Activated CD8-positive, alpha-beta T cell treated with anti-CD3 and anti-CD28 coated beads for 36 hours (primary cell): ENCODE results near the gene NOC4L. TPM values are rescaled to one million over a fixed set of nuclear protein-coding genes. Genes with fewer than 3 reads are reported as not detected.

ENCODE experiments used
- ATAC-seq: fragments of 200-7000 bp; cut with Tn5 transposase; one replicate; pipeline ENCODE4 v1.10.0; 2021; ENCODE audit warnings: mild to moderate bottlenecking, moderate library complexity
- CTCF ChIA-PET: fragments of 350-600 bp; sonication (Branson Sonifier 250); formaldehyde crosslinking; loops from one replicate; lab custom pipeline; 2021; ENCODE audit warnings: antibody characterized with exemption; lab: Charles Lee
- POLR2A ChIA-PET: fragments of 350-600 bp; sonication (Branson Sonifier 250); formaldehyde crosslinking; loops from one replicate; lab custom pipeline; 2021; ENCODE audit warnings: antibody characterized with exemption; lab: Charles Lee
- DNase-seq: peaks from one replicate; pipeline ENCODE4 v3.0.0-alpha.2; 2020
- H3K27ac Mint-ChIP-seq: one replicate; pipeline ENCODE4 v1.8.0; 2021; ENCODE audit warnings: mild to moderate bottlenecking, mixed read lengths
- H3K27me3 Mint-ChIP-seq: one replicate; pipeline ENCODE4 v1.8.0; 2021; ENCODE audit warnings: mixed read lengths
- H3K36me3 Mint-ChIP-seq: one replicate; pipeline ENCODE4 v1.8.0; 2021; ENCODE audit warnings: low read depth, mixed read lengths
- H3K4me1 Mint-ChIP-seq: one replicate; pipeline ENCODE4 v1.8.0; 2021; ENCODE audit warnings: low read depth, mixed read lengths
- H3K4me3 Mint-ChIP-seq: one replicate; pipeline ENCODE4 v1.8.0; 2021; ENCODE audit warnings: mild to moderate bottlenecking, moderate library complexity, mixed read lengths
- H3K9me3 Mint-ChIP-seq: one replicate; pipeline ENCODE4 v1.8.0; 2021; ENCODE audit warnings: mixed read lengths
- CTCF ChIP-seq: fragments of 200-600 bp; IDR thresholded peaks from one replicate; pipeline ENCODE4 v1.8.0; 2022; ENCODE audit warnings: antibody characterized with exemption, mild to moderate bottlenecking
- intact Hi-C: fragments of 100-400 bp; cut with micrococcal nuclease; formaldehyde crosslinking; loops from one replicate; pipeline ENCODE4 v1.10.0; 2022
- total RNA-seq, 2 experiments: library from RNA; stranded (reverse); gene quantifications; one replicate each; pipeline ENCODE4 v1.2.3, GENCODE V29; 2021

NOC4L gene
- 10 to 100 TPM; 35.6 to 41.2 TPM for total RNA-seq

- CTCF ChIA-PET: interaction anchor here (1.4 kb wide), 1 partner anchor 10 kb away, joined by 5 read pairs; no protein-coding TSS in a partner anchor
- DNase-seq (peak; percentile 95), ATAC-seq (peak; percentile 94)
- Mint-ChIP-seq H3K9me3 (no peaks in the 10 kb centered on the region), H3K27me3 (no peaks in the 10 kb centered on the region), H3K4me3 (peak within 1 kb of the TSS; percentile 90), H3K27ac (peak within 1 kb of the TSS; percentile 90), H3K36me3 (peaks cover 19% of the 10 kb centered on the region), H3K4me1 (peaks cover 25% of the 10 kb centered on the region)
- no peak for TF ChIP-seq CTCF
- intact Hi-C loops: no loop called here
- POLR2A ChIA-PET: interaction anchor here (1.2 to 1.4 kb wide), 3 partner anchors 13 to 45 kb away, joined by 3 to 8 read pairs (median 4); no protein-coding TSS in a partner anchor
Measured at GRCh38 chr12:132144115-132144809, at the start of gene NOC4L, which contains the start of gene DDX51. TSS of gene NOC4L (plus strand) at chr12:132144457. CDS start at chr12:132144489, 32 bp downstream. TSS of gene DDX51 (minus strand) at chr12:132144319. CDS start at chr12:132144296, 23 bp downstream.

- ChIA-PET POLR2A (no interaction called here), CTCF (no interaction called here)
- Mint-ChIP-seq H3K36me3 (peaks cover 38% of the 10 kb centered on the region), H3K4me1 (peaks cover 16% of the 10 kb centered on the region), H3K27ac (peak overlapping the region; percentile 5), H3K9me3 (peaks cover 10% of the 10 kb centered on the region), H3K4me3 (no peak overlapping the region), H3K27me3 (no peaks in the 10 kb centered on the region)
- ATAC-seq (no peak), DNase-seq (no peak)
- intact Hi-C loops: no loop called here
- TF ChIP-seq CTCF: no peak
Measured at GRCh38 chr12:132095520-132096409, 48.5 kb upstream of the NOC4L start.

GRCh38 chr12:132099739-132100138 is 44.5 kb upstream of the NOC4L start:
- intact Hi-C loops: no loop called here
- CTCF ChIA-PET: no interaction called here

GRCh38 chr12:132100306-132101065 is 43.8 kb upstream of the NOC4L start:
- TF ChIP-seq CTCF: no peak
- DNase-seq (no peak), ATAC-seq (no peak)
- POLR2A ChIA-PET: no interaction called here
- no peaks in the 10 kb centered on the region for H3K27me3 Mint-ChIP-seq
- intact Hi-C loops: no loop called here
- H3K9me3 Mint-ChIP-seq: peaks cover 9% of the 10 kb centered on the region
- H3K36me3 Mint-ChIP-seq: peaks cover 32% of the 10 kb centered on the region
- no peak overlapping the region for H3K27ac Mint-ChIP-seq
- CTCF ChIA-PET: no interaction called here
- H3K4me1 Mint-ChIP-seq: peaks cover 12% of the 10 kb centered on the region
- H3K4me3 Mint-ChIP-seq: no peak overlapping the region

More at GRCh38 chr12:132099739-132100138, 44.5 kb upstream of the NOC4L start:
- H3K27me3 Mint-ChIP-seq: no peaks in the 10 kb centered on the region
- no peak for TF ChIP-seq CTCF
- H3K36me3 Mint-ChIP-seq: peaks cover 30% of the 10 kb centered on the region
- no peak overlapping the region for H3K4me3 Mint-ChIP-seq
- H3K9me3 Mint-ChIP-seq: peaks cover 10% of the 10 kb centered on the region
- peaks cover 14% of the 10 kb centered on the region for H3K4me1 Mint-ChIP-seq
- POLR2A ChIA-PET: no interaction called here
- H3K27ac Mint-ChIP-seq: no peak overlapping the region
- ATAC-seq (no peak), DNase-seq (no peak)
